ENCODE results near the gene BIK. TPM values are rescaled to one million over a fixed set of nuclear protein-coding genes. Genes with fewer than 3 reads are reported as not detected.

The BIK gene, protein sequence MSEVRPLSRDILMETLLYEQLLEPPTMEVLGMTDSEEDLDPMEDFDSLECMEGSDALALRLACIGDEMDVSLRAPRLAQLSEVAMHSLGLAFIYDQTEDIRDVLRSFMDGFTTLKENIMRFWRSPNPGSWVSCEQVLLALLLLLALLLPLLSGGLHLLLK
- under 1 TPM in 1 of 6 experiments, not detected in 5; 0.20 TPM for total RNA-seq (2021; fragmentation: NEBNext Ultra II Directional; extraction: Animal tissue kit (Norgen Biotek cat#: 25700))
- long read RNA-seq: 0 reads

DNA sequence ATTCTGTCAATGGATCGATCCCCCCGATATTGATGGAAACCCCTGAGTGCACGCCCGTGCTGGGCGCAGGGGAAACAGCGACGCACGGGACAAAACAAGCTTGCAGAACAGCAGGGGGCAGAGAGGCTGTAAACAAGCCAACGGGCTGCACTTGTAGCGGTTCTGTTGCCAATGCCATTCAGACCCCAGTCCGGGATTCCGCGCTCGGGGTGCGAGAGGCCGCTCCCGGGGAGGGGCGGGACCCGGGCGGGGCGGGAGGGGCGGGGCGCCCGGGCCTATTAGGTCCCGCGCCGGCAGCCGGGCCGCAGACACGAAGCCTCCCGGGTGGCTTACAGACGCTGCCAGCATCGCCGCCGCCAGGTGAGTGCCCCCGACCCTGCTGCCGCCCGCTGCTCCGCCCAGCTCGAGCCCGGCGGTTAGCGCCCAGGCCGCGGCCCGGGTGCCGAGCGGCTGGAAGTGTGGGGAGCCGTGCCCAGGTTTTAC lies at the start of gene BIK:
Gene BIK (plus strand): TSS at position 307 of the 483 bp plus-strand sequence. CDS start 13,273 bp downstream, outside the sequence.
- H3K27ac Mint-ChIP-seq: no peak within 1 kb of the TSS
- no peaks in the 10 kb centered on the region for H3K4me1 Mint-ChIP-seq (ENCODE audit: low read depth)
- no peak for DNase-seq
- H3K4me3 Mint-ChIP-seq: peak within 1 kb of the TSS; percentile 76
- H3K36me3 Mint-ChIP-seq (ENCODE audit: low read depth): no peaks in the 10 kb centered on the region
- no peaks in the 10 kb centered on the region for H3K9me3 Mint-ChIP-seq
- peaks cover 32% of the 10 kb centered on the region for H3K27me3 Mint-ChIP-seq (ENCODE audit: insufficient read depth)
- TF ChIP-seq, protein P1, sequence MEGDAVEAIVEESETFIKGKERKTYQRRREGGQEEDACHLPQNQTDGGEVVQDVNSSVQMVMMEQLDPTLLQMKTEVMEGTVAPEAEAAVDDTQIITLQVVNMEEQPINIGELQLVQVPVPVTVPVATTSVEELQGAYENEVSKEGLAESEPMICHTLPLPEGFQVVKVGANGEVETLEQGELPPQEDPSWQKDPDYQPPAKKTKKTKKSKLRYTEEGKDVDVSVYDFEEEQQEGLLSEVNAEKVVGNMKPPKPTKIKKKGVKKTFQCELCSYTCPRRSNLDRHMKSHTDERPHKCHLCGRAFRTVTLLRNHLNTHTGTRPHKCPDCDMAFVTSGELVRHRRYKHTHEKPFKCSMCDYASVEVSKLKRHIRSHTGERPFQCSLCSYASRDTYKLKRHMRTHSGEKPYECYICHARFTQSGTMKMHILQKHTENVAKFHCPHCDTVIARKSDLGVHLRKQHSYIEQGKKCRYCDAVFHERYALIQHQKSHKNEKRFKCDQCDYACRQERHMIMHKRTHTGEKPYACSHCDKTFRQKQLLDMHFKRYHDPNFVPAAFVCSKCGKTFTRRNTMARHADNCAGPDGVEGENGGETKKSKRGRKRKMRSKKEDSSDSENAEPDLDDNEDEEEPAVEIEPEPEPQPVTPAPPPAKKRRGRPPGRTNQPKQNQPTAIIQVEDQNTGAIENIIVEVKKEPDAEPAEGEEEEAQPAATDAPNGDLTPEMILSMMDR (IDR thresholded peaks at IDR 0.05): peak; percentile 39; the same call in 1 of the 2 replicates

GRCh38 chr22:43066134-43066533 lies 44.4 kb upstream of the BIK start:
- H3K4me3 Mint-ChIP-seq: no peak overlapping the region
- peaks cover 11% of the 10 kb centered on the region for H3K4me1 Mint-ChIP-seq (ENCODE audit: low read depth)
- H3K27me3 Mint-ChIP-seq (ENCODE audit: insufficient read depth): no peaks in the 10 kb centered on the region
- H3K27ac Mint-ChIP-seq: no peak overlapping the region; the same call in 1 of the 2 replicates
- DNase-seq: no peak
- H3K9me3 Mint-ChIP-seq: no peaks in the 10 kb centered on the region
- TF ChIP-seq, protein P1 (IDR thresholded peaks at IDR 0.05): no peak
- peaks cover 15% of the 10 kb centered on the region for H3K36me3 Mint-ChIP-seq (ENCODE audit: low read depth)

- Mint-ChIP-seq H3K36me3 (ENCODE audit: low read depth) (peaks cover 15% of the 10 kb centered on the region), H3K27ac (peak overlapping the region; percentile 96), H3K27me3 (ENCODE audit: insufficient read depth) (no peaks in the 10 kb centered on the region), H3K4me3 (peak overlapping the region; percentile 47; the same call in 1 of the 2 replicates), H3K4me1 (ENCODE audit: low read depth) (peaks cover 11% of the 10 kb centered on the region), H3K9me3 (no peaks in the 10 kb centered on the region)
- TF ChIP-seq, protein P1 (IDR thresholded peaks at IDR 0.05): no peak
- peak; percentile 53 for DNase-seq
Measured at GRCh38 chr22:43066844-43067385, 43.6 kb upstream of the BIK start.

DNA sequence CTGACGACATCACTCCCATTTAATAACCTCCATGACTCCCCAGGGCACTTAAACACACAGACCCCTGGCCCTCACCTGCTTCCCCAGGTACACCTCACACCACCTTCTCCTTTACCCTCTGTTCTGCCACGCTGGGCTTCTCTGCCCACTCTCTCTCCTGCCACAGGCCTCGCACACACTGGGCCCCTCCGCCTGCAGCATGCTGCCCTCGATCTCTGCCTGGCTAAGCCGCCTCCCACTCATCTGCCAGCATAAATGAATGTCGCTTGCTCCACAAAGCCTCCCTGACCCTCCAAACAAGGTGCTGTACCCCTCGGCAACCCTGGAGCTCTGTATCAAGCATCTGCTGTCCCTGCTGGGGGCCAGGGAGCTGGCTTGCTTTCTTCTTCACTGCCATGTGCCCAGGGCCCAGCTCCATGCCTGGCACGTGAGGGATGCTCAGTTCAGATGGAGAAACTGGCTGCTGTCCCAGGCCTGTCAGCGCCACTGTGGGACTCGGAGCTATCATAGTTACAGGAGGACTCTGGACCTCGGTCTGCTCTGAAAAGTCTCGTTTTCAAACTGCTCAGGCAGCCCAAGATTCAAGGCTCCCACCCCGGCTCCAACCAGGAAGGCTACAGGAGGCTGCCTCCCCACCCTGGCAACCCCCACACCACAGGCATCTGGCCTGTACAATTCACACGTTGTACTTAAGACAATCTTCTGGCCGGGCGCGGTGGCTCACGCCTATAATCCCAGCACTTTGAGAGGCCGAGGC lies 33.3 kb upstream of the BIK start:
- no peak overlapping the region for H3K27ac Mint-ChIP-seq
- no peak overlapping the region for H3K4me3 Mint-ChIP-seq
- peaks cover 3% of the 10 kb centered on the region for H3K27me3 Mint-ChIP-seq (ENCODE audit: insufficient read depth)
- TF ChIP-seq, protein P1 (IDR thresholded peaks at IDR 0.05): no peak
- H3K4me1 Mint-ChIP-seq (ENCODE audit: low read depth): peaks cover 5% of the 10 kb centered on the region
- H3K36me3 Mint-ChIP-seq (ENCODE audit: low read depth): no peaks in the 10 kb centered on the region
- H3K9me3 Mint-ChIP-seq: no peaks in the 10 kb centered on the region
- no peak for DNase-seq

- H3K27me3 Mint-ChIP-seq (ENCODE audit: insufficient read depth): peaks cover 3% of the 10 kb centered on the region
- no peak overlapping the region for H3K27ac Mint-ChIP-seq
- no peak for DNase-seq
- H3K9me3 Mint-ChIP-seq: no peaks in the 10 kb centered on the region
- H3K36me3 Mint-ChIP-seq (ENCODE audit: low read depth): no peaks in the 10 kb centered on the region
- no peak overlapping the region for H3K4me3 Mint-ChIP-seq
- peaks cover 6% of the 10 kb centered on the region for H3K4me1 Mint-ChIP-seq (ENCODE audit: low read depth)
- TF ChIP-seq, protein P1 (IDR thresholded peaks at IDR 0.05): no peak
Measured at GRCh38 chr22:43078522-43078921, 32.0 kb upstream of the BIK start.
